Measurements from ENCODE around the gene SLF2. TPM values are rescaled to one million over a fixed set of nuclear protein-coding genes. Genes with fewer than 3 reads are reported as not detected.
A peak's percentile ranks its signal among the peaks of the same experiment; 100 is the strongest.

SLF2 gene
- total and polyA plus RNA-seq, 9 of the 15 experiments (the other 6 are each of a cell fraction or from before 2014, with no cell fraction given) = 1.7 to 18.4 (median 7.8) TPM

GRCh38 chr10:100986952-100987684 is 74.4 kb downstream of the SLF2 start, which contains the start of the genes MRPL43 and TWNK (continued):
- TF ChIP-seq CUX1 (CRISPR knock-in tag; IDR thresholded peaks at IDR 0.05) (no peak), SMARCA4 (IDR thresholded peaks at IDR 0.05) (no peak), NR2C2 (CRISPR knock-in tag; IDR thresholded peaks at IDR 0.05) (peak; percentile 99), NR2C2 (tag; IDR thresholded peaks at IDR 0.05) (peak; percentile 100), ZNF445 (CRISPR knock-in tag; IDR thresholded peaks at IDR 0.05; ENCODE audit: low read depth) (no peak), GATA2 (CRISPR knock-in tag; IDR thresholded peaks at IDR 0.05) (no peak), ZNF384 (IDR thresholded peaks at IDR 0.05; ENCODE audit: low read depth, low read length) (no peak), ATF3 (IDR thresholded peaks at IDR 0.05) (no peak), ATF3 (CRISPR knock-in tag; conservative IDR thresholded peaks at IDR 0.05) (no peak), PHB (CRISPR knock-in tag; IDR thresholded peaks at IDR 0.05) (no peak), RNF219 (CRISPR knock-in tag; IDR thresholded peaks at IDR 0.05) (no peak), ZNF778 (CRISPR knock-in tag; IDR thresholded peaks at IDR 0.05) (no peak), RBM39 (optimal IDR thresholded peaks at IDR 0.05; ENCODE audit: low read depth, low read length) (no peak), ZNF23 (CRISPR knock-in tag; IDR thresholded peaks at IDR 0.05) (no peak), XRCC3 (IDR thresholded peaks at IDR 0.05) (no peak), MTF1 (CRISPR knock-in tag; IDR thresholded peaks at IDR 0.05; ENCODE audit: borderline replicate concordance) (no peak), ZNF239 (CRISPR knock-in tag; IDR thresholded peaks at IDR 0.05) (no peak), SUPT5H (IDR thresholded peaks at IDR 0.05) (peak; percentile 75), E2F1 (CRISPR knock-in tag; IDR thresholded peaks at IDR 0.05) (no peak), ZNF551 (CRISPR knock-in tag; IDR thresholded peaks at IDR 0.05) (no peak)
